Activated CD8-positive, alpha-beta memory T cell treated with anti-CD3 and anti-CD28 coated beads for 36 hours (primary cell): ENCODE data around the gene KCNJ4. TPM values are rescaled to one million over a fixed set of nuclear protein-coding genes. Genes with fewer than 3 reads are reported as not detected.

Source experiments
- CTCF ChIA-PET: fragments of 350-600 bp; sonication (Branson Sonifier 250); formaldehyde crosslinking; loops from one replicate; lab custom pipeline; 2021; ENCODE audit warnings: antibody characterized with exemption; lab: Charles Lee
- POLR2A ChIA-PET: fragments of 350-600 bp; sonication (Branson Sonifier 250); formaldehyde crosslinking; loops from one replicate; lab custom pipeline; 2021; ENCODE audit warnings: antibody characterized with exemption; lab: Charles Lee
- total RNA-seq, 2 experiments: library from RNA; stranded (reverse); gene quantifications; one replicate each; pipeline ENCODE4 v1.2.3, GENCODE V29; 2021

KCNJ4 gene
- total RNA-seq, 2 experiments from 2014 or later = not detected

DNA sequence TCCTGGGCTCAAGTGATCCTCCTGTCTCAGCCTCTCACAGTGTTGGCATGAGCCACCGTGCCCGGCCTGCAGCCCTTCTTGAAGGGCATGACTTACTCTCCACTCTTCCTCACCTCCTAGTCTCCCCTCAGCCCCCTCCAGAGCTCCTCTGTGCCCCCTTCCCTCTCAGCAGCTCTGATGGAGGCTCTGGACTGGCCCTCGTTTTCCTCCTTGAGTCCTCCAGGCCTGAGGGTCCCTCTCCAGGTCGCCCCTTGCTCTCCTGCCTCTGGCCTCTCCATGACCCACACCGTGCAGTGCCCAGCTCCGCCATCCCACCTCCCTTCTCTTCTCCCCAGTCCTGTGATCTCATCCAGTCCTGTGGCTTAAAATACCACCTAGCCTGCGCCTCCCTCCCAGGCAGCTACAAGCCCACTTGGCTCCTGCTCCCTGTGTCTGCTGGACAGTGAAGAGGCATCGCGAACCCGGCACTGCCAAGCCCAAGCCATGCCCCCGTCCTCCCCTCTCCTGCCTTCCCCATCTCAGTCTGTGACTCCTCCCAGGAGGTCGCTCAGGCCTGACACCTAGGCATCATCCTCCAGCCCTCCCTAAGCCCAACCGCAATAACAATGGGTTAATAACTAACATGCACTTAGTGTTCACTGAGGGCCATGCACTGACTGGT lies 11.9 kb downstream of the KCNJ4 start:
- ChIA-PET CTCF (interaction anchor here (0.5 kb wide), 1 partner anchor 182 kb away, joined by 3 read pairs; no protein-coding TSS in a partner anchor), POLR2A (no interaction called here)

DNA sequence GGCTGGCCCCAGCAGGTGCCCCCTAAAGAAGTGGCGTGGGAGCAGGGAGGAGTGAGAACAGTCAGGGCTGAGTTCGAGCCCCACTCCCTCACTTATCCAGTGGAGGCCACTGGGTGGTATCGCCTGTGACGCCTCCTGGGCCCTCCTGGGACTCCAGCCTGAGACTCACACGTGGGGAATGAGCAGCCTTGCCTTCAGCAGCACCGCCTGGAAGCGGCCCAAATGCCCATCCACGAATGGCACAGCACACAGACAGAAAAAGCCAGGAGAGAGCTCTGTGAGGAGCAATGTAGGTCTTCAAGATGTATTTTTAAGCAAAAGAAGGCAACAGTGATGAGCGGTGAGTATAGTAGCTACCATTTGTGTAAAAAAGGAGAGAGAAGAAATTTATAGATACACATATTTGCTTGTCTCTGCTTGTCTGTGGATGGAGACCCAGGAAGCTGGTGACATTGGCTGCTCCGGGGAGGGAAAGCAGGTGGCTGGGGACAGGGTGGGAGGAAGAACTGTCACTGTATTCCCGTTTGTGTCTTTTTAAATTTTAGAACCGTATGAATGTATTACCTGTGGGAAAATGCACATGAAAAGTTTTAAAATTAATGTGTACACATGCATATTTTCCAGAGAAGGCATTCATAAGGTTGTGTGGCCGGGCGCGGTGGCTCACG lies 13.2 kb downstream of the KCNJ4 start:
- ChIA-PET CTCF (no interaction called here), POLR2A (no interaction called here)

DNA sequence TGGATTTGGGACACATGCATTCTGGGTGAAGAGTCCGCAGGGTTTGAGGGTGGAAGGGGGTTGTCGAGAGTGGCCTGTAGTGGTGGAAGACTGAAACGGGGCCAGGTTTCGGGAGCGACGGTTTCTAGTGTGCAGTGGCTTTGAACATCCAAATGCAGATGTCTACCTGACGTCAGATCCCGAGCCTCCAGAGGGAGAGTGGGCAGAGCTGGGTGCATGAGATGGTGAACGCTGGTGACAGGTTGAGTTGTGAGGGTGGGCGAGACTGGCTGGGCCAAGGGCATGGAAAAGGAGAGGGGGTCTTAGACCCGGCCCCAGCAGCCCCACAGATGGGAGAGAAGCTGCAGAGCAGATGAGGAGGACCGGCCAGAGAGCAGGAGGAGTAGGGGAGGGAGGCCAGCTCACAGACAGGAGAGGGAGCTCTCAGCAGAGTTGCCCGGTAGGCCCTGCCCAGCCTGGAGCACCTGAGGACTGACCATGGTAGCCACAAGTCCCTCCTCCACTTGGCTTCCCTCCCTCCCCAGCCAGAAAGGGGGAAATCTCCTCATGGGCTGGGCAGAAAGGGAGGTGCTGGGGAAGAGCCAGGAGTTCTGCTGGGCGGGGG lies 14.2 kb downstream of the KCNJ4 start:
- ChIA-PET CTCF (interaction anchor here (0.5 kb wide), 1 partner anchor 724 kb away, joined by 3 read pairs; no protein-coding TSS in a partner anchor), POLR2A (no interaction called here)

DNA sequence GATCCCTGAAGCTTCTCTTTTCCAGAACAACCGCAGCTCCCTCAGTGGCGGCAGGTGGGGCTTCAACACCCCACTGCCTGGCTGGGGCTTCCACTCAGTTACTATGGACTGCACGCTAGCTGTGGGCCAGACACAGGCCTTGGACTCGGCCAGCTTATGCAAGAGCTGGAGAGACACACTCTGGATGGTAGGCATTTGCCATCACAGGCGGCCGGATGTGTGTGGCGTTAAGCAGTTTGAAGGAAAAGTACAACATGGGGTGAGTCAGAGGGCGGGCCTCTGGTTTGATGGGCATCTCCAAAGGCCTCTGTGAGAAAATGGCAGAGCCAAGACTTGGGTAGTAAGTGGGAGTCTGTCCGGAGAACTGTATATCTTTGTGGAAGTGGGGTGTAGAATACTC lies 17.6 kb downstream of the KCNJ4 start:
- ChIA-PET CTCF (no interaction called here), POLR2A (no interaction called here)

DNA sequence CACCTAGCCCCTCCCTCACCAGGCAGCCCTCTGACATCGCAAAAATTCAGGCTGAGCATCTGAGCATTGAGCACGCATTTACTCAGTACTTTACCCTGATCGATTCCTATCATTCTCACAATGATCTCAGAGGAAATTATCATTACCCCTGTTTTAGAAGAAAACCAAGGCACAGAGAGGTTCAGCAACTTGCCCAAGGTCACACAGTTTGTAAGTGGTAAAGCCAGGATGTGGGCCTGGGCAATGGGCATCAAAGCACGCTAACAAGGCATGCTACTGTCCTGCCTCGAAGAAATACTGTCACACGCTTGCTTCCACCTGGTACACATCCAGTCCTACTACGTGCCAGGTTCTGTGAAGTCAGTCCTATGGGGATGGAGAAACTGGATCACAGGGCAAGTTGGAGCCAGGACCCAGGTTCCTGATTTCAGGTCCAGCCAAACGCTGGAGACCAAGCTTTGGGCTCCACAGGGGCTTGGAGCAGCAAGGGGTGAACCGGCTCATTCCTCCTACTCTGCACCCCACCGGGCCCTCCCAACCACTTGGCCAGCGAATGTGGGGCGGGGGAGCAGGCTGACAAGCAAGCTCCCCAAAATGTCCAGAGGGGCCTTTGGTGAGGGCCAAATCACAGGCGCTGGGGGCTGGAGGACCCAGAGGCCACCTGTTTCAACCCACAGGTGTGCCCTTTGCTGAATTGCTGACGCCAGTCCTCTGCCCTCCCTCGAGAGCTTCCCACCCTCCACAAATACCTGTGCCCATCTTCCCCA lies 18.2 kb downstream of the KCNJ4 start:
- ChIA-PET POLR2A (no interaction called here), CTCF (no interaction called here)

DNA sequence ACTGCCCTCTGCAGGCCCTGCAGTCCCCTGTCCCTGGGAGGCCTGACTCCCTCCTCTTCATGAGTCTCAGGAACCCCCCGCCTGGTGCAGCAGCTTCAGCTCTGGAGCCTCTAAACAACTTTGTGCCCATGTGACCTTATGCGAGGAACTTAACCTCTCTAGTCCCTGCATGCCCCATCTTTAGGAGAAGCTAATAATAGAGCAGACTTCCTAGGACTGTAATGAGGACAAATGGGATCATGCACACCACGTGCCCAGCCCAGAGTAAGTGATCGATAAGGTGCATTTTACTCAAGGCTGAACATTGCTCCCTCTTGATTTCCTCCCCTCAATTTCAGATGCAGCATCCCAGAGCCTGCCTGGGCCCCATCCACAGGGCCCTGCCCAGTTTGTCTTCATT lies 19.0 kb downstream of the KCNJ4 start:
- CTCF ChIA-PET = interaction anchor here (1.1 kb wide), 1 partner anchor 13 kb away, joined by 3 read pairs; no protein-coding TSS in a partner anchor

DNA sequence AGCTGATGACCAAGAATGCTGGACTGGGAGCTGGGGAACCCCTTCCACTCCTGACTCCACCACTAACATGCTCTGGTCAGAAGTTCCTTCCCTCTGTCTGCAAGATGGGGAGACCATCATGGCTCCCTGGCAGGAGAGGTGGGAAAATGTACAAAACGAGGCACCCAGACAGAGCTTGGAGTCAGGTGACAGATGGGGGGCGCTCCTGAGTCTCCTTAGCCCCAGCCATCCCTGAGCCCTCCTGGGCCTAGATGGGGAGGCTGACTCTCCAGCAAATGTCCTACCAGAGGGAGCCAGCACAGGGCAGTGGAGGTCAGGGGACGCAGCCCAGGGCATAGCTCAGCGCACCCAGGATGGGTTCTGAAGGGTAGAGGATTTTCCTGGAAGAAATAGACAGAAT lies 20.0 kb downstream of the KCNJ4 start:
- ChIA-PET POLR2A (no interaction called here), CTCF (interaction anchor here (0.5 to 1.4 kb wide), 3 partner anchors 12 to 40 kb away, joined by 3 to 4 read pairs (median 3); no protein-coding TSS in a partner anchor)

More for the DNA sequence above, 19.0 kb downstream of the KCNJ4 start:
- POLR2A ChIA-PET = interaction anchor here (0.6 kb wide), 1 partner anchor 1069 kb away, joined by 5 read pairs; no protein-coding TSS in a partner anchor

DNA sequence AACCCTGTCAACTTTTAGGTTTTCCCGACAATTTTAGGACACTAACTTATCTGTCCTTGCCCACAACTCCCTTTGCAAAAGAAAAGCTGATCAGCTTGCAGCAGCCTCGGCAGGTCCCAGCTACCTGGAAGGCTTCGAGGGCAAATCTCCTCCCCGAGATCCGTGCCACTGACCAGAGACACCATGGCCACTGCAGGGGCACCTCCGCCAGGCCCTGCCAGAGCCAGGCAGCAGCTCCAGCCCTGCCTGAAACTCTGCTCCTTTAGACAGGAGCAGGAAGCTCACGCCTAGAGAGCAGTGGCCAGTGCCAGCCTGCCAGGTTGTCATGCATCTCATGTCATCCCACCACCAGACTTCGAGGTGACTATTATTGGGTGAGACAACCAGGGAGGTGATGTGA lies 21.1 kb downstream of the KCNJ4 start:
- ChIA-PET POLR2A (no interaction called here), CTCF (no interaction called here)

DNA sequence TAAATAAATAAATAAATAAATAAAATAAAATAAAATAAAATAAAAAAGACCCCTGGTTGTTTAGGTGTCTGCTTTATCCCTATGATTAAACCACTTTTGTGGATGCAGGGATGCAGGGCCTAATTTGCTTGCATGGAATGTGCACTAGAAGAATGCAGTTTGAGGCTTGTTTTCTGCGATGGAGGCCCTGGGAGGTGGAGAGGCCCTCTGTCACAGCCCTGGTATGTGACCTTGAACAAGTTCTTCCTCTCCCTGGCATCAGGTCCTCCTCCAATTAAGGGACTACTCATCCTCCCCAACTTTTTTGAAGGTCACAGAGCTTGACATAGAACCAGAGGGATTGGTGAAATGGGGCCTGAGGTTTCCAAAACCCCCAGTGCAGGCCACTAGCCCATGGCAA lies 22.7 kb downstream of the KCNJ4 start:
- ChIA-PET POLR2A (no interaction called here), CTCF (no interaction called here)

DNA sequence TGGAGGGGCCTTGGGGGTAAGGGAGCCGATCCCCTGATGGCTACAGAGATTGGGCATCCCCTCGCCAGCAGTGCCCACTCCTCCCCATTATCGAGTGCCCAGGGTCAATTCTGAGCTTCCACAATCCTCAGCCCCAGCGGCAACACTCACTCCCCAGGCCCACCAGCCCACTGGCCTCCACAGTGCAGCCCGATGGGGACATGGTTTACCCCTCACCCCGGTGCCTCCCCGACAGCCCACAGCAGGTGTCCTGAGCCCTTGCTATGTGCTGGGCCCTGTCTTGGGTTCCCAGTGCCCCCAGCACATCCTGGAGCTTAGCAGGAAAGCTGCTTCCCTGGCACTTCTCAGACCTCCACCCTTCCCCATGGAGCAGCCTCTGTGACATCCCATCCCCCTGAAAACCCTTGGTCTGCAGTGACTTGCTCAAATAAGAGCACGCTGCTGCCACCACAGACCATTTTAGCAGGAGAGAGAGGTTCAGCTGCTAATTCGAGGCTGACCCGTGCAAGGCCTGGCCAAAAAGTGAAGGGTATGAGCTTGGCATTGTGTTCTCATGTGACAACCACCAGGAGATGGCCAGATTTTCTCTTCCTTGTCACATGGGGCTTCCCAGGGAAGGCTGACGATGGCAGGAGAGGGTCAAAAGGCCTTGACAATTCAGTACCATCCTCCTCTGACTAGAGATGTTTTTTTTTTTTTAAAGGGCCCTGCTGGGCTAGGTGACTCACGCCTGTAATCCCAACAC lies 23.6 kb downstream of the KCNJ4 start:
- ChIA-PET POLR2A (no interaction called here), CTCF (no interaction called here)

DNA sequence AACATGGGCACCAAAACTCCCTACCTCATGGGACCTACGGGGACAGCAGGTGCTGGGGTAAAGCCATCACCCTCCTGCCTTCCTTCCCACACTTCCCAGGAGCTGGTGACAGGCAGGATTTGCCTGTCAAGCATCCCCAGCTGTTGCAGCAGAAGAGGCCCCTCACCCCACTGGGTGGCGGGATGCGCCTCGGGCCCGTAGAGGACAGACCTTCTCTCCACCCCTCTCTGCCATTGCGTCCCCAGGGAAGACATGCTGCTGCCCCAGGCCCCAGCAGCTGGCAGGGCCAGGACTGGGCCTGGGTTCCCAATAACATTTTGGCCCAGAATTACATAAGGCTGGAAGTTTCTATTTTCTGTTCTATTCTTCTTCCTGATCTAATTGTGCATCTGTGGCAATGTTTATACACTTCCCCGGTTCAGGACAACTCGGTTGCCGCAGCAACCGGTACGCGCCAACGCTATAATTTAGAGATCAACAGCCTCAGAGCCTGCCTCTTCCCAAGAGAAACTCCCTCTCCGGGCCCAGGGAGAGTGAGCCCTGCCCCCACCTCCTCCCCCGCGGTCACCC lies 25.4 kb downstream of the KCNJ4 start:
- CTCF ChIA-PET = no interaction called here

DNA sequence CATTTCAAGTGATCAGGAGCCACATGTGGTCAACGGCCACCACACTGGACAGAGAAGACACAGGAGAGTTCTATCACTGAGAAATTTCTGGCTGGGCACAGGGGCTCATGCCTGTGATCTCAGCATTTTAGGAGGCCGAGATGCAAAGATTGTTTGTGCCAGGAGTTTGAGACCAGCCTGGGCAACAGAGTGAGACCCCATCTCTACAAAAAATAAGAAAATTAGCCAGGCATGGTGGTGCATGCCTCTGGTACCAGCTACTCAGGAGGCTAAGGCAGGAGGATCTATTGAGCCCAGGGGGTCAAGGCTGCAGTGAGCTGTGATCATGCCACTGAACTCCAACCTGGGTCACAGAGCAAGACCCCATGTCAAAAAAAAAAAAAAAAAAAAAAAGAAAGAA lies 26.3 kb downstream of the KCNJ4 start:
- CTCF ChIA-PET = no interaction called here
- POLR2A ChIA-PET = interaction anchor here (0.6 kb wide), 1 partner anchor 287 kb away, joined by 4 read pairs; no protein-coding TSS in a partner anchor

More for the DNA sequence above, 25.4 kb downstream of the KCNJ4 start:
- POLR2A ChIA-PET = no interaction called here

DNA sequence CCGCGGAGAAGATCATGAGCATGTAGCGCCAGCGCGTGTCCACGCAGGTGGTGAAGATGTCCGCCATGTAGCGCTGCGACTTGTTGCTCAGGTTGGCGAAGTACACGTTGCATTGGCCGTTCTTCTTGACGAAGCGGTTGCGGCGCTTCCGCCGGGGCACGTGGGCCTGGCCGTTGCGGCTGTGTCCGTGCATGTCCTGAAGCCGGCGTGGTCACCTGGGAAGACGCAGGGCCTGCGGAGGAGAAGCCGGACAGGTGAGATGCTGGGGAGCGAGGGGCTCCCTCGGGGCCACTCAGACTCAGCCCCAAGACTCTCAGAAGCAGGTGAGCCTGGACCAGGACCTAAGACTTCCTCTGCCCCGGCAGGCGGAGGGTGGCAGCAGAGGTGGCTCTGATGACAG lies 27.1 kb downstream of the KCNJ4 start:
- CTCF ChIA-PET = no interaction called here
- POLR2A ChIA-PET = no interaction called here

DNA sequence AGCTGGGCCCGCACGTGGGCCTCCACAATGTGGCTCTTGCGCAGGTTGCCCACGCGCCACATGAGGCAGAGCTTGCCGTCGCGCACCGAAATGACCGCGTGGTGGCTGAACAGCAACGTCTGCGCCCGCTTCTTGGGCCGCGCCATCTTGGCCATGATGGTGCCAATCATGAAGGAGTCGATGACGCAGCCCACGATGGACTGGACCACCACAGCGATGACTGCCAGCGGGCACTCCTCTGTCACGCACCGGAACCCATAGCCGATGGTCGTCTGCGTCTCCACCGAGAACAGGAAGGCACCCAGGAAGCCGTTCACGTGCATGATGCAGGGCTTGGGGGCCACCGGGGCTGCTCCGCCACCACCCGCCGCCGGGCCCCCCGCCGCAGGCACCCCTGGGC lies 27.5 kb downstream of the KCNJ4 start:
- ChIA-PET POLR2A (no interaction called here), CTCF (no interaction called here)

DNA sequence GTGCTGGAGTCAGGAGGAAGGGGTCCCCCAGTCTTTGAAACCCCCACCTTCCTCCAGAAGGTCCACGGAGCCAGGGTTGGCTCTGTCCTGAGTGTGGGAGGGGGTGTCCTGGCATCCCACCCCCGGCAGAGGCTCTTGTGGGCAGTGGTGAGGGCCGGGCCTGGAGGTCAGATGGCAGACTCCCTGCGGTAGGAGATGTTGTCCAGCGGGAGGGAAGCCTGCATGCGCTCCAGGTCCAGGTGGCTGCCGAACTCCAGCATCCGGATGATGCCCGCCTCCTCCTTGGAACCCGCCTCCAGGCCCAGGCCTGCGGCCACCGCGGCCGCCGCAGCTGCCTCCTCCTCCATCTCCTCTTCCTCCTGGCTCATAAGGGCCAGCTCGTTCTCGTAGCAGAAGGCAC lies 28.4 kb downstream of the KCNJ4 start:
- ChIA-PET POLR2A (interaction anchor here (0.6 kb wide), 1 partner anchor 328 kb away, joined by 3 read pairs; no protein-coding TSS in a partner anchor), CTCF (no interaction called here)

DNA sequence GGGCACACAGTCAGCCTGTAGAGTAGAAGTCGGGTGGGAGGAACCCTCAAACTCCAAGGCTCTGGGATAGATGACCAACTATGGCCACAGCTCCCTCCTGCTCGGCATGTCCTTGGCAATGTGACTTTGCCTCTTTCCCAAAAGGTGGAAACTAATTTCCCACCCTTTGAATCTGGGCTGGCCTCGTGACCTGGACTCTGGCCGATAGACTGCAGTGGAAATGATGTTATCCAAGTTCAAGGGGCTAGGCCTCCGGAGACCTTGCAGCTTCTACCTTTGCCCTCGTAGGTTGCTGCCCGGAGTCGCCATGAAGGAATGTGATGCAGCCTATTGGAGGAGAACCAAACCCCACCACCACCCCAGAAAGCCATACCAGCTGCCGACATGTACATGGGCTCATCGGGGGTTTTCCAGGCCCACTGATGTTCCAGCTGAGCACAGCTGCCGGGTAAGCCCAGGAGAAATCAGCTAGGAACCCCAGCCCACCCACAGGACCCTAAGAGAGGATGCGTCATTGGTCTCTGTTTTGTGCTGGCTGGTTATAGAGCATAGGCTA lies 30.4 kb downstream of the KCNJ4 start:
- POLR2A ChIA-PET = no interaction called here
- CTCF ChIA-PET = no interaction called here

DNA sequence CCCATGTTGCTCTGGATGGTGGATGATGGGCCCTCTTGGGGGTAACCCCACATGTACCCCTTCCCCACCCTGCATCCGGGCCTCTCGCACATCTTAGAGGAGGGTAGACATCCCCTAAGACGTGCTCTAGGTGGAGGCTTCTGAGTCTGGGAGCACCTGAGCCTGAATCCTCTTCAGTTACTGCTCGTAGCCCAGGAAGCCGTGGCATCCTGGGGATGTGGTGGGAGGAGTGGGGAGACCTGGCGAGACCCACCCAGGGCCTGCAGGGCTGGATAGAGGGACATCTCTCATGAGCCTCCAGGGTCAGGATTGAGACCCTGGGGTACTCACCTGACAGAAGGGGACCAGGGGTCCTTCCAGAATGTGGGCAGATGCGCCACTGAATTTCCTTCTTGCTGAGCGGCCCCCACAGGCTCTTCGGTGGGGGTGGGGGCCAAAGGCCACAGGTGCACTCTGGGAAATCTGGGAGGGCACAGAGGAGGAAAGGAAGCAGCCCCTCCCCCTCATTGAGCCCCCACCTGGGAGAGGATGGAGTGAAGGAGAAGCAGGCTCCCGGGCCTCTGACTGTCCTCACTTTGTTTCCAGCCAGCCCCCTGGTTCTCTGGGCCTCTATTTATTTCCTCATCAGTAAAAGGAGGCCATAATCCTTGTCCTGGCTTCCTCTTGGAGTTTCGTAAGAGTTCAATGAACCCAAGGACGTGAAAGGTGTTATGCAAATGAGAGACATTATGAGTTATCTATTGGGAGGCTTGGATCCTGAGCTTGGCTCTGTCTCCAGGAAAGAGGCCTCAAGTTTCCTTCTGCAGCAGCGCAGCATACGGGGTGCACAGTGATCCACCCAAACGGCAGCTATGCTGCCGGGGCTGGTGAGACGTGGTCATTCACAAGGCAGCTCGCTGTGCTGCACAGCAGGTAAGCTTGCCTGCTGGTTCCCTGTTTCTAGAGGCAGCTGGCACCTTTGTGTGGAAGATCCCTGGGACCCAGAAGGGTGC lies 31.2 kb downstream of the KCNJ4 start:
- ChIA-PET POLR2A (no interaction called here), CTCF (interaction anchor here (0.8 kb wide), 1 partner anchor 12 kb away, joined by 3 read pairs; no protein-coding TSS in a partner anchor)
